ENCODE results near the gene OR8H3.
"Not testable (repeated sequence)": the region's sequence is repeated elsewhere in the genome, so short reads cannot be mapped to it uniquely, and the experiment has no call there.

OR8H3 gene

DNA sequence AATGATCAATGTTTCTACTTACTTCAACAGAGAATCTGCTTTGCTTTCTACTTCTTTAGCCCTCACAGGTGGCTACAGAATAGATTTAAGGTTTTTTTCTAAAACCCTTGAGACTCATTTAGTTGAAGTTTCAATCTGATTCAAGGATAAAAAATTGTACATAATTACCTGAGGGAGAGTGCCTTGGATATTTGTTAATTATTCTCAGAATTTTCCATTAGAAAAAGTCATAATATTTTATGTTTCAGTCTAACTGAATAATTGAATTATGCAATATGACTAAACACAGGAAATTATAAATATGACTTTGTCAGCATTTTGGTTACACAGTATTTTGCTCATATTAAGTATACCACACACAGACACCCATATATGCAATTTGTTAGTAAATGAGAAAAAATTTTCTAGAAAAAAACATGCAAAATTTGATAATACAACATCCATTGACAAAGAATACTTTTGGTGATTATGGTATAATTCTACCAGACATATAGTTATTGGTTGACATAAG lies 18.0 kb downstream of the OR8H3 start, which contains the start of gene OR8J3:
OR8J3 (minus strand) TSS at position 51 of the 511 bp plus-strand sequence. CDS start 2,483 bp downstream, outside the sequence.
- TF ChIP-seq ZNF70 (CRISPR knock-in tag; IDR thresholded peaks at IDR 0.05) (no peak), TOX (CRISPR knock-in tag; IDR thresholded peaks at IDR 0.05; ENCODE audit: borderline replicate concordance) (no peak), ESRRG (CRISPR knock-in tag; IDR thresholded peaks at IDR 0.05) (no peak), ISL1 (CRISPR knock-in tag; IDR thresholded peaks at IDR 0.05) (no peak), GLIS3 (CRISPR knock-in tag; IDR thresholded peaks at IDR 0.05) (no peak), OSR1 (CRISPR knock-in tag; IDR thresholded peaks at IDR 0.05) (no peak), ZNF8 (CRISPR knock-in tag; IDR thresholded peaks at IDR 0.05) (no peak), PPARA (CRISPR knock-in tag; IDR thresholded peaks at IDR 0.05; ENCODE audit: borderline replicate concordance) (no peak), ZC3H10 (CRISPR knock-in tag; IDR thresholded peaks at IDR 0.05) (no peak), TCF4 (CRISPR knock-in tag; IDR thresholded peaks at IDR 0.05; ENCODE audit: borderline replicate concordance) (no peak), ARNTL (CRISPR knock-in tag; IDR thresholded peaks at IDR 0.05; ENCODE audit: borderline replicate concordance, low read depth) (no peak), RARB (CRISPR knock-in tag; IDR thresholded peaks at IDR 0.05) (no peak), PATZ1 (CRISPR knock-in tag; IDR thresholded peaks at IDR 0.05; ENCODE audit: borderline replicate concordance) (no peak), ZFP30 (CRISPR knock-in tag; IDR thresholded peaks at IDR 0.05) (no peak), CSDC2 (CRISPR knock-in tag; IDR thresholded peaks at IDR 0.05) (no peak), BACH2 (CRISPR knock-in tag; IDR thresholded peaks at IDR 0.05; ENCODE audit: borderline replicate concordance) (no peak), ZFP3 (CRISPR knock-in tag; IDR thresholded peaks at IDR 0.05) (no peak)
- TF ChIP-seq, protein P1, sequence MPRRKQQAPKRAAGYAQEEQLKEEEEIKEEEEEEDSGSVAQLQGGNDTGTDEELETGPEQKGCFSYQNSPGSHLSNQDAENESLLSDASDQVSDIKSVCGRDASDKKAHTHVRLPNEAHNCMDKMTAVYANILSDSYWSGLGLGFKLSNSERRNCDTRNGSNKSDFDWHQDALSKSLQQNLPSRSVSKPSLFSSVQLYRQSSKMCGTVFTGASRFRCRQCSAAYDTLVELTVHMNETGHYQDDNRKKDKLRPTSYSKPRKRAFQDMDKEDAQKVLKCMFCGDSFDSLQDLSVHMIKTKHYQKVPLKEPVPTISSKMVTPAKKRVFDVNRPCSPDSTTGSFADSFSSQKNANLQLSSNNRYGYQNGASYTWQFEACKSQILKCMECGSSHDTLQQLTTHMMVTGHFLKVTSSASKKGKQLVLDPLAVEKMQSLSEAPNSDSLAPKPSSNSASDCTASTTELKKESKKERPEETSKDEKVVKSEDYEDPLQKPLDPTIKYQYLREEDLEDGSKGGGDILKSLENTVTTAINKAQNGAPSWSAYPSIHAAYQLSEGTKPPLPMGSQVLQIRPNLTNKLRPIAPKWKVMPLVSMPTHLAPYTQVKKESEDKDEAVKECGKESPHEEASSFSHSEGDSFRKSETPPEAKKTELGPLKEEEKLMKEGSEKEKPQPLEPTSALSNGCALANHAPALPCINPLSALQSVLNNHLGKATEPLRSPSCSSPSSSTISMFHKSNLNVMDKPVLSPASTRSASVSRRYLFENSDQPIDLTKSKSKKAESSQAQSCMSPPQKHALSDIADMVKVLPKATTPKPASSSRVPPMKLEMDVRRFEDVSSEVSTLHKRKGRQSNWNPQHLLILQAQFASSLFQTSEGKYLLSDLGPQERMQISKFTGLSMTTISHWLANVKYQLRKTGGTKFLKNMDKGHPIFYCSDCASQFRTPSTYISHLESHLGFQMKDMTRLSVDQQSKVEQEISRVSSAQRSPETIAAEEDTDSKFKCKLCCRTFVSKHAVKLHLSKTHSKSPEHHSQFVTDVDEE (CRISPR knock-in tag; IDR thresholded peaks at IDR 0.05) = no peak
- TF ChIP-seq, protein P2, sequence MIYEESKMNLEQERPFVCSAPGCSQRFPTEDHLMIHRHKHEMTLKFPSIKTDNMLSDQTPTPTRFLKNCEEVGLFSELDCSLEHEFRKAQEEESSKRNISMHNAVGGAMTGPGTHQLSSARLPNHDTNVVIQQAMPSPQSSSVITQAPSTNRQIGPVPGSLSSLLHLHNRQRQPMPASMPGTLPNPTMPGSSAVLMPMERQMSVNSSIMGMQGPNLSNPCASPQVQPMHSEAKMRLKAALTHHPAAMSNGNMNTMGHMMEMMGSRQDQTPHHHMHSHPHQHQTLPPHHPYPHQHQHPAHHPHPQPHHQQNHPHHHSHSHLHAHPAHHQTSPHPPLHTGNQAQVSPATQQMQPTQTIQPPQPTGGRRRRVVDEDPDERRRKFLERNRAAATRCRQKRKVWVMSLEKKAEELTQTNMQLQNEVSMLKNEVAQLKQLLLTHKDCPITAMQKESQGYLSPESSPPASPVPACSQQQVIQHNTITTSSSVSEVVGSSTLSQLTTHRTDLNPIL (CRISPR knock-in tag; IDR thresholded peaks at IDR 0.05; ENCODE audit: low read depth) = no peak
- ATAC-seq = no peak

GRCh38 chr11:56143681-56144080 lies 21.5 kb downstream of the OR8H3 start:
- not testable (repeated sequence) for ATAC-seq

- ATAC-seq = no peak
- TF ChIP-seq PPARA (CRISPR knock-in tag; IDR thresholded peaks at IDR 0.05; ENCODE audit: borderline replicate concordance) (no peak), OSR1 (CRISPR knock-in tag; IDR thresholded peaks at IDR 0.05) (no peak), ZNF70 (CRISPR knock-in tag; IDR thresholded peaks at IDR 0.05) (no peak), TOX (CRISPR knock-in tag; IDR thresholded peaks at IDR 0.05; ENCODE audit: borderline replicate concordance) (no peak), RARB (CRISPR knock-in tag; IDR thresholded peaks at IDR 0.05) (no peak), ZFP3 (CRISPR knock-in tag; IDR thresholded peaks at IDR 0.05) (no peak), POU6F1 (CRISPR knock-in tag; IDR thresholded peaks at IDR 0.05; ENCODE audit: borderline replicate concordance, low read depth) (no peak), ARNTL (CRISPR knock-in tag; IDR thresholded peaks at IDR 0.05; ENCODE audit: borderline replicate concordance, low read depth) (no peak), SNAI2 (CRISPR knock-in tag; IDR thresholded peaks at IDR 0.05) (no peak), ZFP30 (CRISPR knock-in tag; IDR thresholded peaks at IDR 0.05) (no peak), ISL1 (CRISPR knock-in tag; IDR thresholded peaks at IDR 0.05) (no peak), ZNF565 (CRISPR knock-in tag; conservative IDR thresholded peaks at IDR 0.05; ENCODE audit: low read depth) (no peak), ZNF8 (CRISPR knock-in tag; IDR thresholded peaks at IDR 0.05) (no peak), TCF4 (CRISPR knock-in tag; IDR thresholded peaks at IDR 0.05; ENCODE audit: borderline replicate concordance) (no peak), PATZ1 (CRISPR knock-in tag; IDR thresholded peaks at IDR 0.05; ENCODE audit: borderline replicate concordance) (no peak), CSDC2 (CRISPR knock-in tag; IDR thresholded peaks at IDR 0.05) (no peak), ESRRG (CRISPR knock-in tag; IDR thresholded peaks at IDR 0.05) (no peak)
- TF ChIP-seq, protein P2 (CRISPR knock-in tag; IDR thresholded peaks at IDR 0.05; ENCODE audit: low read depth) = no peak
- TF ChIP-seq, protein P1 (CRISPR knock-in tag; IDR thresholded peaks at IDR 0.05) = no peak
Observed at GRCh38 chr11:56151376-56151775, 29.2 kb downstream of the OR8H3 start.

Measured in SK-N-SH treated with all-trans-retinoic acid at 6 μM for 48 hours (cell line).